DOHH2 (cell line): ENCODE results near the gene FANCI.

Source experiments
- H3F3A ChIP-seq: fragments of 200-600 bp; sonication (generic), shearing (Covaris generic); 2 replicates; pipeline ENCODE4 v1.6.0; 2016; ENCODE audit warnings: antibody characterized with exemption, mild to moderate bottlenecking; ENCODE audit not compliant: control insufficient read depth, insufficient read depth
- H3K27ac ChIP-seq: fragments of 200-600 bp; sonication (generic); 2 replicates; pipeline ENCODE4 v1.5.1; 2014; ENCODE audit warnings: low read depth, mild to moderate bottlenecking, low read length, moderate library complexity
- H3K27me3 ChIP-seq: fragments of 200-600 bp; sonication (generic); 2 replicates; pipeline ENCODE4 v1.6.1; 2014; ENCODE audit warnings: mild to moderate bottlenecking, low read length, mixed read lengths; ENCODE audit not compliant: control insufficient read depth
- H3K36me3 ChIP-seq: fragments of 200-600 bp; sonication (generic); 2 replicates; pipeline ENCODE4 v1.6.1; 2014; ENCODE audit warnings: mild to moderate bottlenecking, low read length, moderate library complexity, mixed read lengths; ENCODE audit not compliant: control insufficient read depth
- H3K4me1 ChIP-seq: fragments of 200-600 bp; sonication (generic); 2 replicates; pipeline ENCODE4 v1.6.1; 2014; ENCODE audit warnings: mild to moderate bottlenecking, low read length, mixed read lengths; ENCODE audit not compliant: control insufficient read depth
- H3K4me2 ChIP-seq: fragments of 200-600 bp; sonication (generic); 2 replicates; pipeline ENCODE4 v1.6.0; 2014; ENCODE audit warnings: mild to moderate bottlenecking, low read length, moderate library complexity
- H3K4me3 ChIP-seq: fragments of 200-600 bp; sonication (generic); 2 replicates; pipeline ENCODE4 v1.5.1; 2014; ENCODE audit warnings: mild to moderate bottlenecking, low read length, mixed read lengths
- H3K79me2 ChIP-seq: fragments of 200-600 bp; sonication (generic); 2 replicates; pipeline ENCODE4 v1.6.1; 2014; ENCODE audit warnings: mild to moderate bottlenecking, low read length, mixed read lengths; ENCODE audit not compliant: control insufficient read depth
- H3K9me2 ChIP-seq: fragments of 200-600 bp; sonication (generic); replicated peaks from 2 replicates; pipeline ENCODE4 v1.6.1; 2014; ENCODE audit warnings: mild to moderate bottlenecking, low read length, mixed read lengths; ENCODE audit not compliant: control insufficient read depth
- H3K9me3 ChIP-seq: fragments of 200-600 bp; sonication (generic); 2 replicates; pipeline ENCODE4 v1.6.1; 2014; ENCODE audit warnings: antibody characterized with exemption, low read length, mixed read lengths; ENCODE audit not compliant: control insufficient read depth, insufficient read depth
- H4K20me1 ChIP-seq: fragments of 200-600 bp; sonication (generic); 2 replicates; pipeline ENCODE4 v1.6.0; 2014; ENCODE audit warnings: low read depth, mild to moderate bottlenecking, antibody characterized with exemption, low read length, moderate library complexity; ENCODE audit not compliant: control insufficient read depth, insufficient read depth
- EZH2phosphoT487 ChIP-seq: fragments of 200-600 bp; sonication (generic); IDR thresholded peaks from 2 replicates; pipeline ENCODE4 v1.6.1; 2017; ENCODE audit warnings: borderline replicate concordance, mild to moderate bottlenecking, antibody characterized with exemption, low read length, moderate library complexity, mixed read lengths
- TF ChIP-seq, protein P1 (sequence below): fragments of 200-600 bp; sonication (generic); IDR thresholded peaks from one replicate; pipeline ENCODE4 v1.5.1; 2014; ENCODE audit warnings: antibody characterized with exemption, mild to moderate bottlenecking, low read depth, low read length; ENCODE audit not compliant: poor library complexity, severe bottlenecking

The FANCI gene

DNA sequence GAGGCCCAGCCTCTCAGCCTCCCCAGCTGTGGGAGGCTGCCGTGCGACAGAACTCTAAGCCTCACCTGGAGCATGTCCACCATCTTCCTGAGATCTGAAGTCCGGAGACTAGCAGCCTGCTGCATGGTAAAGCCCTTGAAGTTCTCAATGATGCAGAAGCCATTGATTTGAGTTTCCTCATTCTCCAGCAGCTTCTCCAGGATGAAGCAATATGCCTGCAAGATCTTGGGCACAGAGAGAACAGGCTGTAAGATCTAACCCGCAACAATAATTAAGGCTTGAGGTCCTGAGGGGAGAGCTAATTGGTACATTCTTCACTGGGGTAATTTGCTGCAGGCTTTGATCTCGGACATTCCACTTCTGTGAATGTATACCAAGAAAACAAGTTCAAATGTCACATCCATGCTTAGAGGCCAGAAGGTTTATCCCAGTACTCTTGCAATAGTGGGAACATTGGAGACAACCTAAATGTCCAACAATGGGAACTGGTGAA is 32.1 kb upstream of the FANCI start:
- H3K9me2 ChIP-seq = no peaks in the 10 kb centered on the region

DNA sequence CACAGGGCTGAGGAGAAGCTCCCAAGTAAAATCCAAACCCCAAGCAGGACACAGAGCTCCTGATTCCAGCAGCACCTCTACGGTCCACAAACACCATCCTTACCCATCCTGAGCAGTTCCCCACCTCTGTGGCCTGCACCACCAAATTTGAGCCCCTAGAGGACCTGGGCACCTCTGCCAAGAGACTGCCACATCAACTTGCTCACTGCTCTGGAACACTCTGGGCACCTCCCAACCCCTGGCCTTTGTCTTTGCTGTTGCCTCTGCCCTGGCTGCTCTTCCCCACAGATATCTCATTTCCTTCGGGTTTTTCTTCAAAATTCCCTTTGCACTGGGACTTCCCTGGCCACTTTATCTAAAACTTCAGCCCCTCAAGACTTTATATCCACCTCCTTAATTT is 28.2 kb upstream of the FANCI start:
- no peaks in the 10 kb centered on the region for H3K4me1 ChIP-seq
- no peak overlapping the region for H3K4me3 ChIP-seq
- H3K79me2 ChIP-seq = no peaks in the 10 kb centered on the region
- no peak overlapping the region for H3K27ac ChIP-seq
- no peak for TF ChIP-seq EZH2phosphoT487
- TF ChIP-seq, protein P1, sequence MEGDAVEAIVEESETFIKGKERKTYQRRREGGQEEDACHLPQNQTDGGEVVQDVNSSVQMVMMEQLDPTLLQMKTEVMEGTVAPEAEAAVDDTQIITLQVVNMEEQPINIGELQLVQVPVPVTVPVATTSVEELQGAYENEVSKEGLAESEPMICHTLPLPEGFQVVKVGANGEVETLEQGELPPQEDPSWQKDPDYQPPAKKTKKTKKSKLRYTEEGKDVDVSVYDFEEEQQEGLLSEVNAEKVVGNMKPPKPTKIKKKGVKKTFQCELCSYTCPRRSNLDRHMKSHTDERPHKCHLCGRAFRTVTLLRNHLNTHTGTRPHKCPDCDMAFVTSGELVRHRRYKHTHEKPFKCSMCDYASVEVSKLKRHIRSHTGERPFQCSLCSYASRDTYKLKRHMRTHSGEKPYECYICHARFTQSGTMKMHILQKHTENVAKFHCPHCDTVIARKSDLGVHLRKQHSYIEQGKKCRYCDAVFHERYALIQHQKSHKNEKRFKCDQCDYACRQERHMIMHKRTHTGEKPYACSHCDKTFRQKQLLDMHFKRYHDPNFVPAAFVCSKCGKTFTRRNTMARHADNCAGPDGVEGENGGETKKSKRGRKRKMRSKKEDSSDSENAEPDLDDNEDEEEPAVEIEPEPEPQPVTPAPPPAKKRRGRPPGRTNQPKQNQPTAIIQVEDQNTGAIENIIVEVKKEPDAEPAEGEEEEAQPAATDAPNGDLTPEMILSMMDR = no peak
- H4K20me1 ChIP-seq = no peaks in the 10 kb centered on the region
- no peak overlapping the region for H3K4me2 ChIP-seq
- no peaks in the 10 kb centered on the region for H3K9me2 ChIP-seq
- H3K9me3 ChIP-seq = no peaks in the 10 kb centered on the region
- H3K27me3 ChIP-seq = peaks cover 9% of the 10 kb centered on the region
- H3K36me3 ChIP-seq = no peaks in the 10 kb centered on the region
- H3F3A ChIP-seq = no peaks in the 10 kb centered on the region

More for the DNA sequence above, 32.1 kb upstream of the FANCI start:
- no peak overlapping the region for H3K4me3 ChIP-seq
- H3K9me3 ChIP-seq = no peaks in the 10 kb centered on the region
- H3K36me3 ChIP-seq = no peaks in the 10 kb centered on the region
- H3K27me3 ChIP-seq = peaks cover 8% of the 10 kb centered on the region
- no peak overlapping the region for H3K4me2 ChIP-seq
- no peak for TF ChIP-seq EZH2phosphoT487
- TF ChIP-seq, protein P1 = no peak
- H3K27ac ChIP-seq = no peak overlapping the region
- peaks cover 5% of the 10 kb centered on the region for H3K4me1 ChIP-seq
- no peaks in the 10 kb centered on the region for H4K20me1 ChIP-seq
- H3F3A ChIP-seq = no peaks in the 10 kb centered on the region
- H3K79me2 ChIP-seq = no peaks in the 10 kb centered on the region

DNA sequence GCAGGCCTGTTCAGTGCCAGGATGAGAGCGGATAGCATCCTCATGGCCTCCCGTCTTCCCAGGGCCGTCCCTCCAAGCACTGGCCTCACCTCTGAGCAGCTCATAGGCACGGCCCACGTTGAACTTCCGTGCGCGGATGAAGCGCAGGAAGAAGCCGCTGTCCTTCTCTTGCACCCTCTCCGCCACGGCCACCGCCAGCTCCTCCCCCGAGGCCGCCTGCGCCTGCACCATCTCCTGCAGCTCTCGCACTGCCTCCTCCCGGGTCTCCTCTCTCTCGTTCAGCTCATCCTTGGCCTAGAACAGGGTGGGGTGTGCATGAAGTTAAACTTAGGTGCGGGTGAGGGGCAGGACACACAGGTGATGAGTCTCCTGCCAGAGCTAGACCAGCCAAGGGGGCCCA is 26.7 kb upstream of the FANCI start:
- TF ChIP-seq EZH2phosphoT487 = no peak
- TF ChIP-seq, protein P1 = no peak
- no peak overlapping the region for H3K4me3 ChIP-seq
- no peaks in the 10 kb centered on the region for H3K9me3 ChIP-seq
- no peak overlapping the region for H3K4me2 ChIP-seq
- H3K36me3 ChIP-seq = no peaks in the 10 kb centered on the region
- H3F3A ChIP-seq = no peaks in the 10 kb centered on the region
- no peaks in the 10 kb centered on the region for H4K20me1 ChIP-seq
- no peaks in the 10 kb centered on the region for H3K9me2 ChIP-seq
- H3K4me1 ChIP-seq = no peaks in the 10 kb centered on the region
- H3K79me2 ChIP-seq = no peaks in the 10 kb centered on the region
- H3K27me3 ChIP-seq = peaks cover 5% of the 10 kb centered on the region
- no peak overlapping the region for H3K27ac ChIP-seq
